MV-4-11 (cell line): ENCODE results near the gene PPP3CA.

Source experiments
- DNase-seq: peaks from one replicate; lab custom pipeline; 2025; lab: John Stamatoyannopoulos, UW

The PPP3CA gene

GRCh38 chr4:101331017-101331416 lies 16.3 kb downstream of the PPP3CA start:
- DNase-seq: no peak

- DNase-seq: no peak
These were observed 17.7 kb downstream of the PPP3CA start for GRCh38 chr4:101329592-101329991.

GRCh38 chr4:101328063-101328602 lies 19.2 kb downstream of the PPP3CA start:
- DNase-seq: no peak

- DNase-seq: no peak
These were observed 20.8 kb downstream of the PPP3CA start for GRCh38 chr4:101326576-101326975.

GRCh38 chr4:101322743-101323142 lies 24.6 kb downstream of the PPP3CA start:
- DNase-seq: no peak

- DNase-seq: no peak
These were observed 25.8 kb downstream of the PPP3CA start for GRCh38 chr4:101321481-101322042.

- no peak for DNase-seq
These were observed 31.5 kb downstream of the PPP3CA start for GRCh38 chr4:101315786-101316185.

GRCh38 chr4:101315041-101315440 lies 32.3 kb downstream of the PPP3CA start:
- no peak for DNase-seq

- DNase-seq: peak; percentile 15
These were observed 37.4 kb downstream of the PPP3CA start for GRCh38 chr4:101309925-101310324.

GRCh38 chr4:101307899-101308298 lies 39.4 kb downstream of the PPP3CA start:
- no peak for DNase-seq

GRCh38 chr4:101306764-101307615 lies 40.3 kb downstream of the PPP3CA start:
- no peak for DNase-seq

GRCh38 chr4:101306225-101306624 lies 41.1 kb downstream of the PPP3CA start:
- DNase-seq: no peak

- DNase-seq: no peak
These were observed 42.4 kb downstream of the PPP3CA start for GRCh38 chr4:101304916-101305315.

GRCh38 chr4:101299899-101300540 lies 47.3 kb downstream of the PPP3CA start:
- DNase-seq: no peak

- DNase-seq: no peak
These were observed 48.3 kb downstream of the PPP3CA start for GRCh38 chr4:101299021-101299420.

GRCh38 chr4:101295691-101296090 lies 51.6 kb downstream of the PPP3CA start:
- no peak for DNase-seq

GRCh38 chr4:101294597-101294996 lies 52.7 kb downstream of the PPP3CA start:
- DNase-seq: peak; percentile 45

GRCh38 chr4:101292901-101293300 lies 54.4 kb downstream of the PPP3CA start:
- DNase-seq: no peak

GRCh38 chr4:101292214-101292613 lies 55.1 kb downstream of the PPP3CA start:
- DNase-seq: no peak

GRCh38 chr4:101291198-101291597 lies 56.1 kb downstream of the PPP3CA start:
- DNase-seq: no peak

GRCh38 chr4:101290654-101291053 lies 56.7 kb downstream of the PPP3CA start:
- DNase-seq: no peak

- DNase-seq: no peak
These were observed 58.0 kb downstream of the PPP3CA start for GRCh38 chr4:101289306-101289705.
